ENCODE results near the gene FNIP1.
A peak's percentile ranks its signal among the peaks of the same experiment; 100 is the strongest.

FNIP1 gene

GRCh38 chr5:131795879-131796792 lies 681 bp downstream of the FNIP1 start:
- CTCF ChIA-PET: interaction anchor here (2.1 kb wide), 1 partner anchor 15 kb away, joined by 5 read pairs; no protein-coding TSS in a partner anchor
- peak; percentile 75 for DNase-seq (ENCODE audit: low spot score)
- POLR2A ChIA-PET (ENCODE audit: low non-redundant PET): no interaction called here

GRCh38 chr5:131795228-131795627 lies 1.6 kb downstream of the FNIP1 start:
- POLR2A ChIA-PET (ENCODE audit: low non-redundant PET): no interaction called here
- DNase-seq (ENCODE audit: low spot score): no peak
- CTCF ChIA-PET: no interaction called here
- no peak for TF ChIP-seq CTCF (conservative IDR thresholded peaks at IDR 0.05; ENCODE audit: low read depth)
- H3K27ac ChIP-seq: no peak overlapping the region

More at GRCh38 chr5:131795879-131796792, 681 bp downstream of the FNIP1 start:
- H3K27ac ChIP-seq: peak overlapping the region; percentile 89
- no peak for TF ChIP-seq CTCF (conservative IDR thresholded peaks at IDR 0.05; ENCODE audit: low read depth)

- no peak overlapping the region for H3K27ac ChIP-seq
- ChIA-PET POLR2A (ENCODE audit: low non-redundant PET) (no interaction called here), CTCF (no interaction called here)
- no peak for TF ChIP-seq CTCF (conservative IDR thresholded peaks at IDR 0.05; ENCODE audit: low read depth)
- DNase-seq (ENCODE audit: low spot score): no peak
These were observed 2.2 kb downstream of the FNIP1 start for GRCh38 chr5:131794586-131794985.

- TF ChIP-seq CTCF (conservative IDR thresholded peaks at IDR 0.05; ENCODE audit: low read depth): no peak
- no peak for DNase-seq (ENCODE audit: low spot score)
- H3K27ac ChIP-seq: no peak overlapping the region
- ChIA-PET POLR2A (ENCODE audit: low non-redundant PET) (no interaction called here), CTCF (interaction anchor here (0.6 to 0.8 kb wide), 2 partner anchors 23 to 232 kb away, joined by 3 to 4 read pairs; no protein-coding TSS in a partner anchor)
These were observed 3.9 kb downstream of the FNIP1 start for GRCh38 chr5:131792896-131793295.

- POLR2A ChIA-PET (ENCODE audit: low non-redundant PET): no interaction called here
- no peak for DNase-seq (ENCODE audit: low spot score)
- CTCF ChIA-PET: no interaction called here
- no peak for TF ChIP-seq CTCF (conservative IDR thresholded peaks at IDR 0.05; ENCODE audit: low read depth)
- H3K27ac ChIP-seq: no peak overlapping the region
These were observed 5.0 kb downstream of the FNIP1 start for GRCh38 chr5:131791866-131792265.

GRCh38 chr5:131790550-131790949 lies 6.3 kb downstream of the FNIP1 start:
- ChIA-PET CTCF (interaction anchor here (0.6 kb wide), 1 partner anchor 19 kb away, joined by 5 read pairs; no protein-coding TSS in a partner anchor), POLR2A (ENCODE audit: low non-redundant PET) (no interaction called here)
- H3K27ac ChIP-seq: no peak overlapping the region
- no peak for TF ChIP-seq CTCF (conservative IDR thresholded peaks at IDR 0.05; ENCODE audit: low read depth)
- no peak for DNase-seq (ENCODE audit: low spot score)
